IPS-18c (cell line): Measurements from ENCODE around the gene GOLGA8S.
"Not testable (repeated sequence)": the region's sequence is repeated elsewhere in the genome, so short reads cannot be mapped to it uniquely, and the experiment has no call there.

ENCODE experiments used
- H3K4me3 ChIP-seq: 2 replicates; pipeline ENCODE4 v1.7.0; 2013; ENCODE audit warnings: low read depth, mild to moderate bottlenecking, low read length, moderate library complexity; ENCODE audit not compliant: insufficient read depth
- H3K9me3 ChIP-seq: one replicate; pipeline ENCODE4 v1.6.1; 2013; ENCODE audit warnings: mild to moderate bottlenecking, low read length, moderate library complexity; ENCODE audit not compliant: control insufficient read depth, insufficient read depth

GOLGA8S gene

GRCh38 chr15:23387621-23388190 lies 33.2 kb downstream of the GOLGA8S start:
- H3K4me3 ChIP-seq, result no peak overlapping the region
- H3K9me3 ChIP-seq, result peaks cover 4% of the 10 kb centered on the region

DNA sequence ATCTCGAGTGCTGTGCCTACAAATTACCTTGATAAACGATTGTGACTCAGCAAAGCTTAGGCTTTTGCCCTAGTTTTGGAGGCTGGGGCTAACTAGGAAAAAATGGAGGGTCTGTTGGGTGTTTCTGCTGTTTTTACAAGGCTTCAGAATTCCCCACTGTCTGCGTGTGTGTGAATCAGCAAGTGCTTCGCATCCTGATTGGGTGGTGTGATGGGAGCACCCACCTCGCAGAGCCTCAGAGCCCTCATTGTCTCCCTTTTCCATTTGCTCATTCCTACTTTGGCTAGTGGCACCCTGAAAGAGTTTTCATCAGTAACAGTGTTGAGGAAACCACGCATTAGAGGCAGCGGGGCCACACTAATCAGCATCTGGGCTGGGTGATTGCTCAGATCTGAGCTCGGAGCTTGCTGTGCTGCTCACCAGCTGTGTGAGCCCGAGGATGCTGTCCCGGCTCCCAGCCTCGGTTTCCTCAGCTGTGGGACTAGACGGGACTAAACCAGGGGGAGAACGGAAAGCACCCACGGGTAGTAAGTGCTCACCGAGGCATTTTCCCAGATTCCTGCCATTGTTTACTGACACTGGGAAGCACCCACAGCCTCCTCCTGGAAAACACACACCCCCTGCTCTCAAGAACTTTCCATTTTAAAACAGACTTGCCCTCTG lies 40.6 kb downstream of the GOLGA8S start:
- peaks cover 8% of the 10 kb centered on the region for H3K9me3 ChIP-seq
- H3K4me3 ChIP-seq, result no peak overlapping the region

GRCh38 chr15:23395832-23396231 lies 41.3 kb downstream of the GOLGA8S start:
- no peak overlapping the region for H3K4me3 ChIP-seq
- H3K9me3 ChIP-seq, result peaks cover 8% of the 10 kb centered on the region

GRCh38 chr15:23397779-23398178 lies 43.2 kb downstream of the GOLGA8S start:
- H3K9me3 ChIP-seq, result peaks cover 8% of the 10 kb centered on the region
- H3K4me3 ChIP-seq, result no peak overlapping the region; the same call in 1 of the 2 replicates

DNA sequence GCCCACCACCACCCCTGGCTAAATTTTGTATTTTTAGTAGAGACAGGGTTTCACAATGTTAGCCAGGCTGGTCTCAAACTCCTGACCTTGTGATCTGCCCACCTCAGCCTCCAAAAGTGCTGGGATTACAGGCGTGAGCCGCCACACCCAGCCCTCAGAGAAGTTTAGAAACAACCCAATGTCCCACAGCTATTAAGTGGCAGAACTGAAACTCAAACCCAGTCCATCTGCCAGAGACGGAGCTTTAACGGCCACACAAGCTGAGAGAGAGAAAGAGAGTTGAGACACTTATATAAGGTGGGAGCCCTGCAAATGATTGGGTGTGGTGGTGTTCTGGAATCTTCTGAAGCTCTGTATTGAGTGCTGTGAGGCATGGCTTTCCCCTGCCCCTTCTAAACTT lies 43.8 kb downstream of the GOLGA8S start:
- H3K9me3 ChIP-seq, H3K4me3 ChIP-seq: not testable (repeated sequence)

DNA sequence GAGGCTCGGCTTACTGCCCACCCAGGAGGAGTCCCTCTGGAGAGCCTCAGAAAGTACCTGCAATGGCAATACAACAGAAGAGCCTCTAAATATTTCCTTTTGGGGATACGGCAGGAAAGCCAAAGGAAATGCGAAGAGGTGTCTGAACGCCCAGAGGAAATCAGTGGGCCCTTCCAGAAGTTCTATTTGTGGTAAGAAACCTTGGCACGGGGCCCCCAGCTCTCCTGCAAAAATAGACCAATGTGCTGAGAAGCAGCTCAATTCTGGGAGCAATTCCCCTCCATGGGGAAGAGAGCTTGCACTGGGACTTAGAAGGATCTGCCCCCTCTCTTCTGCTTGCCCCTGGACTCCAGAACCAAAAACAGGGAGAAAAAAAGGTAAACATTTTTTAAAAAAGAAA lies 44.7 kb downstream of the GOLGA8S start:
- not testable (repeated sequence) for H3K4me3 ChIP-seq, H3K9me3 ChIP-seq

DNA sequence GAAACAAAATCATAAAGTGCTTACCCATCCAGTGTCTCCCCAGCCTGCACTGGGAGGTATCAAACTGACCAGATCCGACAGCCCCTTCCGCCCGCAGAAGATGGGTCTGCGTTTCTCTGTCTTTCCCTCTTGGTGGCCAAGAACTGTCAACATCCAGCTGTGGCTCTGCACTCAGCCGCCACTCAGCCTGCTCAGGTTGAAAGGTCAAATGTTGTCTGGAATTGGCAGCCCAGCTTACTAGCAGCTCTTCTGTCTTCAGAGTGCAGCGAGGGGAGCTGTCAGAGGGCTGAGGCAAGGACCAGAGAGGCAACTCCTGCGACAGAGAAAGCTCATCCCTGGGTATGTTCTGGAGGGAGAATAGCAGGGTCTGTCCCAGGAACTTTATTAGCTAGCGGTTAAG lies 47.1 kb downstream of the GOLGA8S start:
- Histone ChIP-seq H3K4me3 (no peak overlapping the region), H3K9me3 (peaks cover 3% of the 10 kb centered on the region)

GRCh38 chr15:23402140-23402539 lies 47.6 kb downstream of the GOLGA8S start:
- H3K9me3 ChIP-seq, result peaks cover 3% of the 10 kb centered on the region
- H3K4me3 ChIP-seq, result no peak overlapping the region

DNA sequence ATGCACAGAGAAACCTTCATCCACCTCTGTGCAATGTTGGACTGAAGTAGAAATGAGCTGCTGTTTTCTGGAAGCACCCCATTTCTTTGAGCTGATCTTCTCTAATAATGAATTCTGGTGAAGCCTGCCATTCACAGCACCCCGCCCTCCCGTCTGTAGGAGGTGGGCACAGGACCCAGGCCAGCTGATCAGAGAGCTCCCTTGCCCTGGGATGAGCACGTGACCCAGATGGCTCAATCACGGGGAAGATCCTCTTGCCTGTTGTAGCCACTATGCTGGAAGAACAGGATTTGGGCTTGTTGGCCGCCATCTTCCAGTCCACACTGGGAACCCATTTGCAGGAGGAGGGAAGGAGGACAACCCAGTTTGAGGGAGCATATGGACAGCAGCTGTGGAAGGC lies 48.0 kb downstream of the GOLGA8S start:
- Histone ChIP-seq H3K4me3 (no peak overlapping the region), H3K9me3 (peaks cover 1% of the 10 kb centered on the region)

DNA sequence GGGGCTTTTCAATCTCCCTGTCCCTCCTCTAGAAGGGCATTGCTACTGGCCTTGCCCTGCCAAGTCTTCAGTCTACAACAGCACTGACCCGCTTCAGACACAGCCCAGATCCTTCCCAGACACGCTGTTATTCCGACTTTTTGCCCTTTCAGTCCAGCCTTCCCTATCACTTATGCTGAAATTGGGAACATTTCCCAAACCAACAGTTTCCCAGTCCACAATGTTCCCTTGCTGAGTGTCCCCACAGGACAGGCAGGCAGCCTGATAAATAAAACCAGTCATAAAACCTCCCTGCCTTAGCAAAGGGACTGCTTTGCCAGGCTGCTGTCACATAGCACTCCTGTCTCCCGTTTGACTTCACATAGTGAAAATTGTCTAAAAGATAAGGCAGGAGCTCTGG lies 49.0 kb downstream of the GOLGA8S start:
- Histone ChIP-seq H3K4me3 (no peak overlapping the region), H3K9me3 (no peaks in the 10 kb centered on the region)

DNA sequence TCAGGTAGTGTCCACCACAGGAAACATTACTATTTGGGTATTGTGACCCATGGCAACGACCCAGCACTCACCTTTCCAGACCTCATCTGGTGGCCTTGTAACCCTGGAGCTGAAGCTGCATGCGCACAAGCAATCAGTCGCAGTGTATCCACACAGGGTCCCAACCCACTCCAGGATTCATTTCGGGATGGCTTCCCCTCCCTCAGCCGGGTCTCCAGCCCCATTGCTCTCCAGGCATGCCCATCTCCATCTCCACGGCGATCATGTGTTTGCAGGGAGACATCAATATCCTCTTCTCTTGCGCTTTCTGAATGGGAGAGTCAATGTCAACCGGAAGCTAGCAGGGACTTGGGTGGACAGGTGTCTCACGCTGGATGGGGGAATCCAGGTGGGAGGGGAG lies 57.3 kb downstream of the GOLGA8S start:
- H3K9me3 ChIP-seq, result peaks cover 2% of the 10 kb centered on the region
- H3K4me3 ChIP-seq, result no peak overlapping the region

- not testable (repeated sequence) for H3K9me3 ChIP-seq, H3K4me3 ChIP-seq
These were observed 58.5 kb downstream of the GOLGA8S start for GRCh38 chr15:23412881-23413600.
